A673 (cell line): ENCODE results near the gene LRRN2.

ENCODE experiments used
- CTCF ChIP-seq: fragments of 300-800, 200-600 bp; sonication (generic); conservative IDR thresholded peaks from 2 replicates; pipeline ENCODE4 v1.5.1; 2017; ENCODE audit warnings: low read depth, mild to moderate bottlenecking, antibody characterized with exemption, low read length, moderate library complexity, mixed read lengths
- EZH2 ChIP-seq: fragments of 200-600 bp; sonication (generic); IDR thresholded peaks from 2 replicates; pipeline ENCODE4 v1.6.1; 2017; ENCODE audit warnings: borderline replicate concordance, low read depth, mild to moderate bottlenecking, mixed read lengths, antibody characterized with exemption, low read length; ENCODE audit not compliant: poor library complexity, severe bottlenecking

GRCh38 chr1:204633665-204634064, 51.9 kb downstream of the LRRN2 start:
- TF ChIP-seq CTCF (no peak), EZH2 (no peak)
